Measurements from ENCODE around the gene STMN3.

Gene STMN3

DNA sequence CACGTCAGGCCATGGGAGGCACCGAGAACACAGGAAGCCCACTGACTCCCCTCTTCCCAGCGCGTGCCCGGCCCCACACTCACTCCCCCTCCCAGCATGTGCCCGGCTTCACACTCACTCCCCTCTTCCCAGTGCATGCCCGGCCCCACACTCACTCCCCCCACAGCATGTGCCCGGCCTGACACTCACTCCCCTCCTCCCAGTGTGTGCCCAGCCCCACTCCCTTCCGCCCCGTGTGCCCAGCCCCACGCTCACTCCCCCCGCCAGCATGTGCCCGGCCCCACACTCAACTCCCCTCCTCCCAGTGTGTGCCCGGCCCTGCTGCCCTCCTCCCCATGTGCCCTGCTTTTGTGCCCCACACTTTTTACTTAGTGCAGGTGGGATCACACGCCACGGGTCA lies 14.6 kb upstream of the STMN3 start:
- Histone ChIP-seq H3K27ac (ENCODE audit: low read depth, low read length) (no peak overlapping the region), H3K9ac (ENCODE audit: low read length) (no peak overlapping the region), H3K79me2 (ENCODE audit: insufficient read depth, low read length) (no peaks in the 10 kb centered on the region), H3K9me3 (ENCODE audit: insufficient read depth, low read length) (no peaks in the 10 kb centered on the region), H3K27me3 (ENCODE audit: low read length) (no peaks in the 10 kb centered on the region), H3F3A (ENCODE audit: insufficient read depth) (no peaks in the 10 kb centered on the region), H3K9me2 (replicated peaks; ENCODE audit: insufficient read depth, low read length) (no peaks in the 10 kb centered on the region), H3K4me2 (ENCODE audit: low read depth, low read length, poor library complexity, severe bottlenecking) (no peak overlapping the region), H3K4me3 (ENCODE audit: insufficient read depth, low read length, poor library complexity, severe bottlenecking) (no peak overlapping the region), H3K36me3 (ENCODE audit: low read length) (no peaks in the 10 kb centered on the region), H2AFZ (ENCODE audit: low read depth, low read length, severe bottlenecking) (no peak overlapping the region), H4K20me1 (ENCODE audit: low read depth, low read length) (no peaks in the 10 kb centered on the region)
- TF ChIP-seq EZH2phosphoT487 (conservative IDR thresholded peaks at IDR 0.05; ENCODE audit: low read length): no peak
- TF ChIP-seq, protein P1, sequence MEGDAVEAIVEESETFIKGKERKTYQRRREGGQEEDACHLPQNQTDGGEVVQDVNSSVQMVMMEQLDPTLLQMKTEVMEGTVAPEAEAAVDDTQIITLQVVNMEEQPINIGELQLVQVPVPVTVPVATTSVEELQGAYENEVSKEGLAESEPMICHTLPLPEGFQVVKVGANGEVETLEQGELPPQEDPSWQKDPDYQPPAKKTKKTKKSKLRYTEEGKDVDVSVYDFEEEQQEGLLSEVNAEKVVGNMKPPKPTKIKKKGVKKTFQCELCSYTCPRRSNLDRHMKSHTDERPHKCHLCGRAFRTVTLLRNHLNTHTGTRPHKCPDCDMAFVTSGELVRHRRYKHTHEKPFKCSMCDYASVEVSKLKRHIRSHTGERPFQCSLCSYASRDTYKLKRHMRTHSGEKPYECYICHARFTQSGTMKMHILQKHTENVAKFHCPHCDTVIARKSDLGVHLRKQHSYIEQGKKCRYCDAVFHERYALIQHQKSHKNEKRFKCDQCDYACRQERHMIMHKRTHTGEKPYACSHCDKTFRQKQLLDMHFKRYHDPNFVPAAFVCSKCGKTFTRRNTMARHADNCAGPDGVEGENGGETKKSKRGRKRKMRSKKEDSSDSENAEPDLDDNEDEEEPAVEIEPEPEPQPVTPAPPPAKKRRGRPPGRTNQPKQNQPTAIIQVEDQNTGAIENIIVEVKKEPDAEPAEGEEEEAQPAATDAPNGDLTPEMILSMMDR (IDR thresholded peaks at IDR 0.05; ENCODE audit: insufficient read depth, low read length, poor library complexity, severe bottlenecking): no peak

DNA sequence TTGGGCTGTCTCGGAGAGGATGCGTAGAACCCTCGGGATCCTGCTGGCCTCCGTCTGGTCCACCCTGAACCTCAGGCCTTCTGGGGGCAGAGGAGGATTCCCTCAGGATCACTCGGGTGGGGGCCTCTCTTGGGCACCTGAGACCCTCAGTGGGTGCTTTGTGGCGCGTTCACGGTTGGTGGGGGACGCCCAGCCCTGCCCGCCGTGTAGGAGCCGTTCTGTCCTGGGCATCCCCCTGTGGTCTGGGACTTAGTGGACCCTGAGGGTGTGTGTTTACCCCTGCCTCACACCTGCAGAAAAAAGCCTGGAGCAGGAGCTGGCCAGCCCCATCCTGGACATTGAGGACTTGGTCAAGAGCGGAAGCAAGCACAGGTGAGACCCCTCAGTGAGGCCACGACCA lies 12.5 kb upstream of the STMN3 start:
- Histone ChIP-seq H4K20me1 (ENCODE audit: low read depth, low read length) (no peaks in the 10 kb centered on the region), H2AFZ (ENCODE audit: low read depth, low read length, severe bottlenecking) (no peak overlapping the region), H3K4me2 (ENCODE audit: low read depth, low read length, poor library complexity, severe bottlenecking) (no peak overlapping the region), H3K79me2 (ENCODE audit: insufficient read depth, low read length) (no peaks in the 10 kb centered on the region), H3K9me2 (replicated peaks; ENCODE audit: insufficient read depth, low read length) (no peaks in the 10 kb centered on the region), H3K4me3 (ENCODE audit: insufficient read depth, low read length, poor library complexity, severe bottlenecking) (no peak overlapping the region), H3K9ac (ENCODE audit: low read length) (no peak overlapping the region), H3K36me3 (ENCODE audit: low read length) (no peaks in the 10 kb centered on the region), H3K9me3 (ENCODE audit: insufficient read depth, low read length) (no peaks in the 10 kb centered on the region), H3K27me3 (ENCODE audit: low read length) (no peaks in the 10 kb centered on the region), H3F3A (ENCODE audit: insufficient read depth) (no peaks in the 10 kb centered on the region), H3K27ac (ENCODE audit: low read depth, low read length) (no peak overlapping the region)
- TF ChIP-seq, protein P1 (IDR thresholded peaks at IDR 0.05; ENCODE audit: insufficient read depth, low read length, poor library complexity, severe bottlenecking): no peak
- no peak for TF ChIP-seq EZH2phosphoT487 (conservative IDR thresholded peaks at IDR 0.05; ENCODE audit: low read length)

DNA sequence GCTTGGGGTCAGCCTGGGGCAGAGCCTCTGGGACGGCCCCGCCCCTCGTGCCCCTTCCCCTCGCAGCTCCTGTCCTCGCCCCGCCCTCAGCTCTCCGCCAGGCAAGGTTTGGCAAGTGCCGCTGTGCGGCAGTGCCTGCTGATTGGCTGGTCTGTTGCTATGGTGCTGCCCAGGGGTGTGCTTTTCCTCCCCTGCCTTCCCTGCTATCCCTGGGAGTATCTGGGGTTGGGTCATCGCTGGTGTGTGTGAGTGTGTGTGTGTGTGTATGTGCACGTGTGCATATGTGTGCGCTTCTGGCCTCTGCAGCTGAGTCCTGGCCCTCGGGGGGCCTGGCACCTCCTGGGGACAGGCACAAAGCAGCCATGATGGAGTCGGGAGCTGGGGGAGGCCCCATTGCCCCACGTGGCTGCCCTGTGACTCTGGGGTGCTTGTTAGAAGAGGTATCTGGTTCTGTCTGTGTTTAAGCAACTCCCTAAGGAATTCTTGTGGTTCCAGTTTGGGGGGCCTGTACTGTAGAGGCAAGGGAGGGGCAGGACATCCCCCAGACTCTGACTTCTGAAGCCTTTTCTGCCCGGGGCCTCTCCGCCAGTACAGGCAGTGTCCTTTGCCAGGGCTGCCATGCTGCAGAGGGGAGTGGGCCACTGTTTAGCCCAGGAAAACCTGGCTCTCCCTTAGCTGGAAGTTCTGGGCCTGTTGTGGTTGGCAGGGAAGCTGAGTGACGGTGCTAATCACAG lies 11.8 kb upstream of the STMN3 start:
- no peaks in the 10 kb centered on the region for H4K20me1 ChIP-seq (ENCODE audit: low read depth, low read length)
- no peaks in the 10 kb centered on the region for H3K9me3 ChIP-seq (ENCODE audit: insufficient read depth, low read length)
- no peak overlapping the region for H3K4me2 ChIP-seq (ENCODE audit: low read depth, low read length, poor library complexity, severe bottlenecking)
- no peaks in the 10 kb centered on the region for H3F3A ChIP-seq (ENCODE audit: insufficient read depth)
- TF ChIP-seq EZH2phosphoT487 (conservative IDR thresholded peaks at IDR 0.05; ENCODE audit: low read length): no peak
- TF ChIP-seq, protein P1 (IDR thresholded peaks at IDR 0.05; ENCODE audit: insufficient read depth, low read length, poor library complexity, severe bottlenecking): no peak
- H3K9ac ChIP-seq (ENCODE audit: low read length): no peak overlapping the region
- H3K9me2 ChIP-seq (replicated peaks; ENCODE audit: insufficient read depth, low read length): no peaks in the 10 kb centered on the region
- no peaks in the 10 kb centered on the region for H3K27me3 ChIP-seq (ENCODE audit: low read length)
- no peaks in the 10 kb centered on the region for H3K36me3 ChIP-seq (ENCODE audit: low read length)
- H3K4me3 ChIP-seq (ENCODE audit: insufficient read depth, low read length, poor library complexity, severe bottlenecking): no peak overlapping the region
- H3K27ac ChIP-seq (ENCODE audit: low read depth, low read length): no peak overlapping the region
- no peak overlapping the region for H2AFZ ChIP-seq (ENCODE audit: low read depth, low read length, severe bottlenecking)
- no peaks in the 10 kb centered on the region for H3K79me2 ChIP-seq (ENCODE audit: insufficient read depth, low read length)
